ENCODE results near the gene PTPN4. TPM values are rescaled to one million over a fixed set of nuclear protein-coding genes. Genes with fewer than 3 reads are reported as not detected.

Gene PTPN4
- polyA plus RNA-seq, 3 donors: 5.5 to 6.7 (median 5.7) TPM

GRCh38 chr2:119766944-119767343, 7.2 kb downstream of the PTPN4 start:
- peaks cover 0 to 10% of the 10 kb centered on the region in 2 donors for H3K36me3 Mint-ChIP-seq
- H3K4me1 Mint-ChIP-seq: peaks cover 16% of the 10 kb centered on the region
- H3K4me2 ChIP-seq (replicated peaks; ENCODE audit: extremely low read depth, low read length, poor library complexity, severe bottlenecking): no peak overlapping the region
- no peak overlapping the region for H3K27ac ChIP-seq (ENCODE audit: low read depth in 1 of 2, low read length in 2 of 2)
- no peak overlapping the region for H3K4me3 ChIP-seq (replicated peaks in 1 of 3; ENCODE audit: low read depth in 2 of 3, low read length in 3 of 3)
- H3K9me3 Mint-ChIP-seq: peaks cover 0 to 4% (median 0%) of the 10 kb centered on the region in 7 donors
- no peaks in the 10 kb centered on the region for H3K27me3 ChIP-seq (ENCODE audit: control insufficient read depth in 2 of 2, insufficient read depth in 2 of 2, low read length in 2 of 2)
- intact Hi-C loops (cut with micrococcal nuclease): no loop called here
- peaks cover 4% of the 10 kb centered on the region for H4K20me1 ChIP-seq (ENCODE audit: insufficient read depth, low read length)
- H3K79me2 ChIP-seq (ENCODE audit: insufficient read depth, low read length): peaks cover 15% of the 10 kb centered on the region
- DNase-seq: no peak
- H3K36me3 ChIP-seq (replicated peaks in 1 of 2; ENCODE audit: control insufficient read depth in 1 of 2, insufficient read depth in 2 of 2, low read length in 2 of 2): no peaks in the 10 kb centered on the region
- H3K4me3 Mint-ChIP-seq: no peak overlapping the region
- no peak overlapping the region for H3K27ac Mint-ChIP-seq
- 100% methylated on average over 2 of the region's 5 CpGs for WGBS (ENCODE audit: insufficient coverage)
- H3K27me3 Mint-ChIP-seq (ENCODE audit: low read depth in 3 of 3): peaks cover 0 to 1% (median 0%) of the 10 kb centered on the region in 3 donors
- H3K9me3 ChIP-seq (replicated peaks in 1 of 2; ENCODE audit: control insufficient read depth in 1 of 2, insufficient read depth in 1 of 2, low read length in 2 of 2): no peaks in the 10 kb centered on the region
- H3K4me1 ChIP-seq (ENCODE audit: control insufficient read depth in 1 of 2, insufficient read depth in 2 of 2, low read length in 2 of 2): no peaks in the 10 kb centered on the region
- TF ChIP-seq, protein P1, sequence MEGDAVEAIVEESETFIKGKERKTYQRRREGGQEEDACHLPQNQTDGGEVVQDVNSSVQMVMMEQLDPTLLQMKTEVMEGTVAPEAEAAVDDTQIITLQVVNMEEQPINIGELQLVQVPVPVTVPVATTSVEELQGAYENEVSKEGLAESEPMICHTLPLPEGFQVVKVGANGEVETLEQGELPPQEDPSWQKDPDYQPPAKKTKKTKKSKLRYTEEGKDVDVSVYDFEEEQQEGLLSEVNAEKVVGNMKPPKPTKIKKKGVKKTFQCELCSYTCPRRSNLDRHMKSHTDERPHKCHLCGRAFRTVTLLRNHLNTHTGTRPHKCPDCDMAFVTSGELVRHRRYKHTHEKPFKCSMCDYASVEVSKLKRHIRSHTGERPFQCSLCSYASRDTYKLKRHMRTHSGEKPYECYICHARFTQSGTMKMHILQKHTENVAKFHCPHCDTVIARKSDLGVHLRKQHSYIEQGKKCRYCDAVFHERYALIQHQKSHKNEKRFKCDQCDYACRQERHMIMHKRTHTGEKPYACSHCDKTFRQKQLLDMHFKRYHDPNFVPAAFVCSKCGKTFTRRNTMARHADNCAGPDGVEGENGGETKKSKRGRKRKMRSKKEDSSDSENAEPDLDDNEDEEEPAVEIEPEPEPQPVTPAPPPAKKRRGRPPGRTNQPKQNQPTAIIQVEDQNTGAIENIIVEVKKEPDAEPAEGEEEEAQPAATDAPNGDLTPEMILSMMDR (IDR thresholded peaks at IDR 0.05): no peak
- no peak overlapping the region for H3K9ac ChIP-seq (ENCODE audit: insufficient read depth, low read length, poor library complexity, severe bottlenecking)
- H2AFZ ChIP-seq (ENCODE audit: insufficient read depth, low read depth, low read length, poor library complexity, severe bottlenecking): no peak overlapping the region

GRCh38 chr2:119768742-119769141, 9.0 kb downstream of the PTPN4 start:
- no peak overlapping the region for H3K4me3 Mint-ChIP-seq
- DNase-seq: no peak
- peaks cover 0 to 10% of the 10 kb centered on the region in 2 donors for H3K36me3 Mint-ChIP-seq
- no peaks in the 10 kb centered on the region for H3K4me1 ChIP-seq (ENCODE audit: control insufficient read depth in 1 of 2, insufficient read depth in 2 of 2, low read length in 2 of 2)
- no peak overlapping the region for H2AFZ ChIP-seq (ENCODE audit: insufficient read depth, low read depth, low read length, poor library complexity, severe bottlenecking)
- H3K4me2 ChIP-seq (replicated peaks; ENCODE audit: extremely low read depth, low read length, poor library complexity, severe bottlenecking): no peak overlapping the region
- no CpG with 5 or more reads among the region's 1 CpG for WGBS (ENCODE audit: insufficient coverage)
- no peak overlapping the region for H3K27ac Mint-ChIP-seq
- peaks cover 4% of the 10 kb centered on the region for H4K20me1 ChIP-seq (ENCODE audit: insufficient read depth, low read length)
- no peaks in the 10 kb centered on the region for H3K27me3 ChIP-seq (ENCODE audit: control insufficient read depth in 2 of 2, insufficient read depth in 2 of 2, low read length in 2 of 2)
- peaks cover 8% of the 10 kb centered on the region for H3K4me1 Mint-ChIP-seq
- H3K27ac ChIP-seq (ENCODE audit: low read depth in 1 of 2, low read length in 2 of 2): no peak overlapping the region
- peaks cover 0 to 1% (median 0%) of the 10 kb centered on the region in 3 donors for H3K27me3 Mint-ChIP-seq (ENCODE audit: low read depth in 3 of 3)
- H3K9me3 Mint-ChIP-seq: peaks cover 0 to 4% (median 0%) of the 10 kb centered on the region in 7 donors
- H3K36me3 ChIP-seq (replicated peaks in 1 of 2; ENCODE audit: control insufficient read depth in 1 of 2, insufficient read depth in 2 of 2, low read length in 2 of 2): no peaks in the 10 kb centered on the region
- intact Hi-C loops (cut with micrococcal nuclease): no loop called here
- TF ChIP-seq, protein P1 (IDR thresholded peaks at IDR 0.05): no peak
- no peak overlapping the region for H3K9ac ChIP-seq (ENCODE audit: insufficient read depth, low read length, poor library complexity, severe bottlenecking)
- no peaks in the 10 kb centered on the region for H3K9me3 ChIP-seq (replicated peaks in 1 of 2; ENCODE audit: control insufficient read depth in 1 of 2, insufficient read depth in 1 of 2, low read length in 2 of 2)
- H3K4me3 ChIP-seq (replicated peaks in 1 of 3; ENCODE audit: low read depth in 2 of 3, low read length in 3 of 3): no peak overlapping the region
- peaks cover 6% of the 10 kb centered on the region for H3K79me2 ChIP-seq (ENCODE audit: insufficient read depth, low read length)

Measured in CD14-positive monocyte (primary cell).